GM21360 (cell line): Measurements from ENCODE around the gene ERCC4.

Experiments used
- ATAC-seq: cut with Tn5 transposase; IDR thresholded peaks from one replicate; pipeline ENCODE4 v1.9.1; 2021; ENCODE audit warnings: mild to moderate bottlenecking, moderate library complexity; ENCODE audit not compliant: unreplicated experiment

Gene ERCC4

GRCh38 chr16:13909872-13910303 lies 10.1 kb upstream of the ERCC4 start:
- ATAC-seq = no peak

- ATAC-seq = no peak
These were observed 8.6 kb upstream of the ERCC4 start for GRCh38 chr16:13911306-13911705.

DNA sequence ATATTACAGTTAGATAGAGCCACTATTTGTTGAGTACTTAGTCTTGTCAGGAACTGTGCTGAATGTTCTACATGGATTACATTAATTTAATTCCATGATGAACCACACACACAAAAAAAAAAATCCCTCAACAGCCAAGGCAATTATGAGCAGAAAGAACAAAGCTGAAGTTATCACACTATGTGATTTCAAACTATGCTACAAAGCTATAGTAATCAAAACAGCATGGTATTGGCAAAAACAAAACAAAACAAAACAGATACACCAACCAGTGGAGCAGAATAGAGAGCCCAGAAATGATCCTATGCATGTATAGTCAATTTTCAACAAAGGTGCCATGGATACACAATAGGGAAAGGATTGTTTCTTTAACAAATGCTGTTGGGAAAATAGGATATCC lies 8.1 kb upstream of the ERCC4 start:
- no peak for ATAC-seq

- no peak for ATAC-seq
These were observed 7.1 kb upstream of the ERCC4 start for GRCh38 chr16:13912891-13913290.

- no peak for ATAC-seq
These were observed 6.3 kb upstream of the ERCC4 start for GRCh38 chr16:13913374-13914292.

- no peak for ATAC-seq
These were observed 4.8 kb upstream of the ERCC4 start for GRCh38 chr16:13915033-13915635.

GRCh38 chr16:13919330-13919682 lies 648 bp upstream of the ERCC4 start:
- ATAC-seq = no peak

GRCh38 chr16:13920510-13920818 lies 510 bp downstream of the ERCC4 start:
- no peak for ATAC-seq

- ATAC-seq = no peak
These were observed 1.4 kb downstream of the ERCC4 start for GRCh38 chr16:13921328-13921727.

DNA sequence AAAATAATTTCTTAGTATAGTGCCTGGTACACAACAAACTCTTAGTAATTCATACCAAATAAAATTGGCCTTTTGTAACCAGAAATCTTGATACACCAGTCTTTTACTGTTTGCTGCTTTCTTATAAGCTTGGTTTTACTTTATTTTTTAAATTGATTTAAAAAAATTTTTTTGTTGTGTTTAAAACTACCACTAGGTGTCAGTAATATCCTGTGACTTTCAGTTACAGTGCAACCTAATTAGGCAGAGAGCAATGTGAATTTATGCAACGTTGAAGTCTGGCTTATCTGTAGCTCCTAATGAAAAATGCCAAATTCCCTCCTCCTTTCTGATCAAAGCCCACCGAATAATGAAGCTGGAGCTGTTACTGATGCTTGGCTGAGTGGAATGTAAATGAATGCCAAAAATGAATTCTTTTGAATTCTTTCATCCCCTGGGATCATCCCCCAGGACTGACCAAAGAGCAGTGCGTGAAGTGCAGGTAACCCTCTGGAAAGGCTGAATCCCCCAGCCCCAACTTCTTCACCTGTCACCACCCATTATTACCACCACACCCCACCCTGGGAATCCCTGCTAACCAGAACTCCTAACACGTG lies 3.8 kb downstream of the ERCC4 start:
- ATAC-seq = no peak

GRCh38 chr16:13926464-13926863 lies 6.5 kb downstream of the ERCC4 start:
- no peak for ATAC-seq

- no peak for ATAC-seq
These were observed 6.9 kb downstream of the ERCC4 start for GRCh38 chr16:13926891-13927290.

DNA sequence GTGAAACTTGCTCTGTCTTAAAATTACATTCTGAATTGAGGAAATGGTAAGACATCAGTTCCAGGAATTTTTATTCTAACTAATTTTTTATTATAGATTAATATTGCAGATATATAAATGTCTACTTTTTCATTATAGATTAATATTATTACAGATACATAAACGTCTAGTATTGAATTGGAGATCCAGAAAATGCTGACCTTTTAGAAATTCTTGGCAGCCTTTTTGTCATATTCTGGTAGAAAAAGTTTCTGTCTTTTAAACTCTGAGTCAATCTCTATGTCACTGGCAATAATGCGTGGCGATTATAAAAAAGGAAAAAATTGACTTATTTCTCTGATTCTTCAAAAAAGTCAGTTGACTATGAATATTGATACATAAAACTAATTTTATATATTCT lies 8.7 kb downstream of the ERCC4 start:
- ATAC-seq = no peak

DNA sequence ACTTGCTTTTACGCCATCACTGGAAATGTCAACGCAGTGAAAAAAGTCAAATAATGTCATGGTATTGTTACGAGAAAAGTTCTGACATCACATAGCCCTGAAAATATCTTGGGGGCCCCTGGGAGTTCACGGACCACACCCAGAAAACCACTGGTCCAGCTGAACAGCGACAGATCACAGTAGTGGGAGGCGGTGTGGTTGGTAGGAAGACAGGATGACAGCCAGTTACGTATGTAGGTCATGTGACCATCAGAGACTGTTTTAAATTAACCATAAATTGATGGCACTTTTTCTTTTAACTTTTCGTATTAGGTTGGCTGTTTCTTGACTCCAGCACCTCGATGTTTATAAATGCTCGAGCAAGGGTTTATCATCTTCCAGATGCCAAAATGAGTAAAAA lies 11.9 kb downstream of the ERCC4 start:
- no peak for ATAC-seq

DNA sequence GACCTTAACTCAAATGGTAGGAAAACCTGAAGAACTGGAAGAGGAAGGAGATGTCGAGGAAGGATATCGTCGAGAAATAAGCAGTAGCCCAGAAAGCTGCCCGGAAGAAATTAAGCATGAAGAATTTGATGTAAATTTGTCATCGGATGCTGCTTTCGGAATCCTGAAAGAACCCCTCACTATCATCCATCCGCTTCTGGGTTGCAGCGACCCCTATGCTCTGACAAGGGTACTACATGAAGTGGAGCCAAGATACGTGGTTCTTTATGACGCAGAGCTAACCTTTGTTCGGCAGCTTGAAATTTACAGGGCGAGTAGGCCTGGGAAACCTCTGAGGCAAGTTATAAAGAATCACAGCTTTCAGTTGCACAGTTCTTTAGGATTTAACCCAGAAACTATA lies 15.5 kb downstream of the ERCC4 start:
- ATAC-seq = no peak

DNA sequence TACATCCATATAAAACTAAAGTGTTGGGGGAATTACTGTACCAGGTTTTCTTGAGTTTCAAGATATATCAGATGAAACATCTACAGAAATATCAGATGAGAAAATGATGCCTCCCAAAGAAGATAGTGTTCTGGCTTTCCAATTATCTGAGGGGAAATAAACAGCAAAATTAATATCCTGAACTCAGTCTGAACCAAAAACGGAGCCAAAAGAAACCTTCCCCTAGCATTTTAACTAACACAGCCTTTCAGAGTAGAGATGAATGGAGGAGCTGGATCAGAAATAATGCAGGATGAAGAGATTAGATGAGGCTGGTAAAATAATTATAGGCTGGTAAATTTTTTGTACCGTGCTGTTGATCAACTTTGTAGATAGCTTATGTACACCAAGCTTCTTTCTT lies 16.2 kb downstream of the ERCC4 start:
- ATAC-seq = no peak

- no peak for ATAC-seq
These were observed 16.7 kb downstream of the ERCC4 start for GRCh38 chr16:13936596-13937081.

DNA sequence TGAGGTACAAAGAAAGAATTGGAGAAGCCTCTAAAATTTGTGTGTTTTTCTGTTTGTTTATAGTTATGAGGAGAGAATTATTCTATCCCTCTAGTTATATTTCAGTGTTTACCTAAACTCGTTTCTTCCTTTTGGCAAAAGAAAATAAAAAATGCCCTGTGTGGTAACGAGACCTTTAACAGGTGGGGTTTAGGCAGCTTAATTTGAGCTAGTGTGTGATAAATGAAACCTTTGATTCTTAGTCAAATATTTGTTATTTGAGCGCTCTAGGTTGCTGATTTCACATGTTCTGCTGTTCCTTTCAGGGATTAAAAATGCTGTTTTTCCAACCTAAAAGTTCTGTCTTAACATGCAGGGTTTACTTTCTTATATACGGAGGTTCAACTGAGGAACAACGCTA lies 17.5 kb downstream of the ERCC4 start:
- ATAC-seq = no peak

DNA sequence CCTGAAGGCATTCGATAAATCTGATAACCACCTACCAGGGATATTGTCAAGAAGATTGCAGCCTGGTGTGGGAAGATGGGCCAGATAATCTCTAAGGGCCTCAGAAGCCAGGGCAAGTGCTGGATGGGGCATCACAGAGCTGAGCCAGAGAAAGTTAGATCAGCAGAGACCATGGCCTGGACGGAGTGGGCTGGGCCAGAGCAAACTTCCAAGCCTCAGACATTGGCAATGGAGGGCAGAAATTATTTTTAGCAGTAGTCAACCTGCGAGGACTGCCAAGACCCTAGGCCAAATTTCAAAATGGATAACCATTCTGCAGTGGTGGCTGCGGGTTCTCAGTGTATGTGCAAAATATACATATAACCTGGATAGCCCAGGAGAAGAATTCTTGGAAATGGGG lies 18.5 kb downstream of the ERCC4 start:
- no peak for ATAC-seq

- no peak for ATAC-seq
These were observed 19.9 kb downstream of the ERCC4 start for GRCh38 chr16:13939821-13940220.

DNA sequence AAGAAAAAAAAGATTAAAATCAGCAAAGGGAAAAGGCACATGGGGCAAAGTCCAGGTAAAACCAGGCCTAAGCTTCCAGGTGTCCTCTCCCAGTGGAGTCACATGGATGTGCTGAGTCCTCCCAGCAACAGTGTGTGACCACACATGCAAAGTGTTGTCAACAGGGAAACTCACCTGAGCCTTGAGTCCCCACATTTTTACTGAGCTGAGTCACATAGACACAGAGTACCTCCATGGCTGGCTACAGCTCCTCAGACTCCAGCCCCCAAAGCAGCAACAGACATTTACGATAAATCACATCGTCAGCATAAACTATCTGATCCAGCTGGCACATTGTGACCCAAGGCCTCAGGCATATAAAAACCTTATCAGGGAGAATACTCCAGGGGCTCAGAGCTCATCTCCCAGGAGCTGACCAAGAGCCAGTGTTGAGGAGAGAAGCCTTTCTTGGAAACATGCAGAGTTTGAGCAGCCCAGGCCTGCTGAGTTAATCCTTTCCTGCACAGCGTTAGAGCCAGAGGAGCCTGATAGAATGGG lies 20.5 kb downstream of the ERCC4 start:
- ATAC-seq = no peak

DNA sequence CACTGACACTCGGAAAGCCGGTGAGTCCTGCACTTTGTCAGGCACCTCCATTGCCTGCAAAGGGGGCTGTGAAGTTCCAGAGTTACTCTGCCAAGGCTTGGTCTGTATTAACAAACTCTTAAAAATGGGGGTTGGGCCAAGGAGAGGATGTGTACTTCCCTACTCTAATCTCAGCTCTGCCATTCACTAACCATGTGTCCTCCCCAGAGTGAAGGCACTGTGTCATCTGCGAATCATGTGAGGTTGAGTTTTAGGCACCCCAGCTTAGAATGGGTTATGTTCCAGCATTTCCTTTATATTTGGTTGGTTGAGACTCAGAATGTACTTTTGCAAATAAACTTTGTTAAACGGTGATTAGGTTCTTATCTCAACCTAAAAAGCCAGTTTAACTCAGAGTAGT lies 24.9 kb downstream of the ERCC4 start:
- no peak for ATAC-seq
